ENCODE measurements around the gene CLDN12. TPM values are rescaled to one million over a fixed set of nuclear protein-coding genes. Genes with fewer than 3 reads are reported as not detected.

The CLDN12 gene
- 40.3 TPM for total RNA-seq
- long read RNA-seq, transcript CLDN12-213 (4 exons, 1,098 nt): major isoform, 22 of 50 reads
- long read RNA-seq, partial matches to known transcripts: 1 of 50 reads
- long read RNA-seq, other reads (novel, unspliced or antisense): 18 of 50 reads

- Histone ChIP-seq H3K4me1 (peaks cover 53% of the 10 kb centered on the region), H3K27me3 (ENCODE audit: low read depth) (no peaks in the 10 kb centered on the region), H3K4me3 (peak within 1 kb of the TSS; percentile 72), H3K36me3 (peaks cover 29% of the 10 kb centered on the region), H3K27ac (replicated peaks) (peak within 1 kb of the TSS; percentile 92), H3K9me3 (replicated peaks) (peaks cover 15% of the 10 kb centered on the region)
- TF ChIP-seq CTCF (IDR thresholded peaks at IDR 0.05; ENCODE audit: borderline replicate concordance): no peak
- DNase-seq: peak; percentile 88
- intact Hi-C loops (cut with micrococcal nuclease): no loop called here
Observed at GRCh38 chr7:90403174-90404113, at the start of gene CLDN12. Gene CLDN12, plus strand, starts transcription at chr7:90403461. Its CDS starts 9,216 bp downstream, at chr7:90412677.

- H3K9me3 ChIP-seq (replicated peaks): peaks cover 9% of the 10 kb centered on the region
- no peak for TF ChIP-seq CTCF (IDR thresholded peaks at IDR 0.05; ENCODE audit: borderline replicate concordance)
- H3K27me3 ChIP-seq (ENCODE audit: low read depth): no peaks in the 10 kb centered on the region
- H3K4me3 ChIP-seq: no peak overlapping the region
- H3K36me3 ChIP-seq: peaks cover 78% of the 10 kb centered on the region
- H3K4me1 ChIP-seq: no peaks in the 10 kb centered on the region
- intact Hi-C loops (cut with micrococcal nuclease): no loop called here
- no peak overlapping the region for H3K27ac ChIP-seq (replicated peaks)
- DNase-seq: no peak
Observed at GRCh38 chr7:90383422-90383821, 19.8 kb upstream of the CLDN12 start.

- Histone ChIP-seq H3K9me3 (replicated peaks) (peaks cover 9% of the 10 kb centered on the region), H3K4me3 (no peak overlapping the region), H3K36me3 (peaks cover 74% of the 10 kb centered on the region), H3K27me3 (ENCODE audit: low read depth) (no peaks in the 10 kb centered on the region), H3K27ac (replicated peaks) (no peak overlapping the region), H3K4me1 (no peaks in the 10 kb centered on the region)
- intact Hi-C loops (cut with micrococcal nuclease): no loop called here
- TF ChIP-seq CTCF (IDR thresholded peaks at IDR 0.05; ENCODE audit: borderline replicate concordance): no peak
- no peak for DNase-seq
Observed at GRCh38 chr7:90383861-90384260, 19.4 kb upstream of the CLDN12 start.

- intact Hi-C loops (cut with micrococcal nuclease): no loop called here
- Histone ChIP-seq H3K4me3 (no peak overlapping the region), H3K36me3 (peaks cover 68% of the 10 kb centered on the region)
Observed at GRCh38 chr7:90384433-90384832, 18.8 kb upstream of the CLDN12 start.

More at GRCh38 chr7:90384433-90384832, 18.8 kb upstream of the CLDN12 start:
- TF ChIP-seq CTCF (IDR thresholded peaks at IDR 0.05; ENCODE audit: borderline replicate concordance): no peak
- H3K27me3 ChIP-seq (ENCODE audit: low read depth): no peaks in the 10 kb centered on the region
- no peak for DNase-seq
- H3K27ac ChIP-seq (replicated peaks): no peak overlapping the region
- H3K4me1 ChIP-seq: no peaks in the 10 kb centered on the region
- H3K9me3 ChIP-seq (replicated peaks): peaks cover 9% of the 10 kb centered on the region
